WERI-Rb-1 (cell line): ENCODE data around the gene MRPS18A.
"Not testable (repeated sequence)": the region's sequence is repeated elsewhere in the genome, so short reads cannot be mapped to it uniquely, and the experiment has no call there.

ENCODE experiments used
- DNase-seq: peaks from one replicate; pipeline ENCODE4 v3.0.0-alpha.2; 2020
- H3K27ac ChIP-seq: fragments of 250-450 bp; sonication (Bioruptor Pico); 2 replicates; pipeline ENCODE4 v1.5.1; 2020; ENCODE audit warnings: mild to moderate bottlenecking, moderate library complexity
- H3K27me3 ChIP-seq: fragments of 250-450 bp; sonication (Bioruptor Pico); 2 replicates; pipeline ENCODE4 v1.5.1; 2021; ENCODE audit warnings: mild to moderate bottlenecking, low read depth, moderate library complexity; ENCODE audit not compliant: insufficient read depth, severe bottlenecking
- H3K36me3 ChIP-seq: fragments of 250-450 bp; sonication (Bioruptor Pico); 2 replicates; pipeline ENCODE4 v1.5.1; 2020; ENCODE audit warnings: mild to moderate bottlenecking, moderate library complexity
- H3K4me3 ChIP-seq: 2 replicates; pipeline ENCODE4 v1.5.1; 2011; ENCODE audit warnings: low read depth, mild to moderate bottlenecking, control low read depth, low read length
- H3K9me3 ChIP-seq: fragments of 250-450 bp; sonication (Bioruptor Pico); 2 replicates; pipeline ENCODE4 v1.5.1; 2021; ENCODE audit warnings: mild to moderate bottlenecking, moderate library complexity; ENCODE audit not compliant: severe bottlenecking
- CTCF ChIP-seq: IDR thresholded peaks from 2 replicates; pipeline ENCODE4 v1.5.1; 2011; ENCODE audit warnings: low read depth, mild to moderate bottlenecking, control low read depth, inconsistent platforms, low read length

Gene MRPS18A

DNA sequence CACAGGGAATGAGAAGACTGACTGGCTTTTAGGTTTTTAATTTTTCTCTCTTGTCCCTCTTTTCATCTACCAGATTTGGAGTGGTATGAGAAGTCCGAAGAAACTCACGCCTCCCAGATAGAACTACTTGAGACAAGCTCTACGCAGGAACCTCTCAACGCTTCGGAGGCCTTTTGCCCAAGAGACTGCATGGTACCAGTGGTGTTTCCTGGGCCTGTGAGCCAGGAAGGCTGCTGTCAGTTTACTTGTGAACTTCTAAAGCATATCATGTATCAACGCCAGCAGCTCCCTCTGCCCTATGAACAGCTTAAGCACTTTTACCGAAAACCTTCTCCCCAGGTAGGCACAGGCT, 51.3 kb downstream of the MRPS18A start:
- peaks cover 54% of the 10 kb centered on the region for H3K36me3 ChIP-seq
- TF ChIP-seq CTCF = no peak
- peak overlapping the region; percentile 54 for H3K4me3 ChIP-seq
- H3K9me3 ChIP-seq = no peaks in the 10 kb centered on the region
- peak overlapping the region; percentile 96 for H3K27ac ChIP-seq
- no peak for DNase-seq
- no peaks in the 10 kb centered on the region for H3K27me3 ChIP-seq

- Histone ChIP-seq H3K36me3 (peaks cover 48% of the 10 kb centered on the region), H3K9me3 (no peaks in the 10 kb centered on the region), H3K4me3 (peak within 1 kb of the TSS; percentile 54), H3K27me3 (no peaks in the 10 kb centered on the region), H3K27ac (peak within 1 kb of the TSS; percentile 96)
- DNase-seq = peak; percentile 96
- no peak for TF ChIP-seq CTCF
Measured at GRCh38 chr6:43635387-43636307, 51.9 kb downstream of the MRPS18A start, which contains the start of gene MAD2L1BP. TSS of gene MAD2L1BP (plus strand) at chr6:43635840. CDS start at chr6:43635876, 36 bp downstream.

DNA sequence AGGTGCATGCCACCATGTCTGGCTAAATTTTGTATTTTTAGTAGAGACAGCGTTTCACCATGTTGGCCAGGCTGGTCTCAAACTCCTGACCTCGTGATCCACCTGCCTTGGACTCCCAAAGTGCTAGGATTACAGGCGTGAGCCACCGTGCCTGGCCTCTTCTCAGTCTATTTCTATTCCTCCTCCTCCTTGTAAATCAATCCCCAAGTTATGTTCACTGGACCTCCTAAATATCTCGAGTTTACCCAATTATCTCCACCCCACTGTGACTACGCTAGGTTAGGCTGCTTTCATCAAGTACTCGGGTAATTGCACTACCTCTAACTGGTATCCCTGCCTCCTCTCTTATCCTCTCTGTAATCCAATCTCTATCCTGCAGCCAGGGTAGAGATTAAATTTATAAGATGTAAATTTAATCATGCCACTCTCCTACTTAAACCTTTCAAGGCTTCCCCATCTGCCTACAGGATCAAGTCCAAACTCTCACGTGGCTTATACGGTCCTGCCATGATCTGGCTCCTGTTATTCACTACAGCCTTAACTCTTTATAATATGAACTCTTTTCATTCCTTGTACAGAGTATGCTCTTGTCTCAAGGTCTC, 52.8 kb downstream of the MRPS18A start:
- Histone ChIP-seq H3K9me3 (no peaks in the 10 kb centered on the region), H3K4me3 (peak overlapping the region; percentile 54), H3K27ac (peak overlapping the region; percentile 96), H3K27me3 (no peaks in the 10 kb centered on the region), H3K36me3 (peaks cover 39% of the 10 kb centered on the region)
- TF ChIP-seq CTCF = no peak
- peak; percentile 86 for DNase-seq

GRCh38 chr6:43633002-43633401, 54.6 kb downstream of the MRPS18A start:
- DNase-seq, H3K4me3 ChIP-seq, H3K27me3 ChIP-seq, H3K27ac ChIP-seq, H3K9me3 ChIP-seq: not testable (repeated sequence)
- H3K36me3 ChIP-seq = peaks cover 24% of the 10 kb centered on the region

DNA sequence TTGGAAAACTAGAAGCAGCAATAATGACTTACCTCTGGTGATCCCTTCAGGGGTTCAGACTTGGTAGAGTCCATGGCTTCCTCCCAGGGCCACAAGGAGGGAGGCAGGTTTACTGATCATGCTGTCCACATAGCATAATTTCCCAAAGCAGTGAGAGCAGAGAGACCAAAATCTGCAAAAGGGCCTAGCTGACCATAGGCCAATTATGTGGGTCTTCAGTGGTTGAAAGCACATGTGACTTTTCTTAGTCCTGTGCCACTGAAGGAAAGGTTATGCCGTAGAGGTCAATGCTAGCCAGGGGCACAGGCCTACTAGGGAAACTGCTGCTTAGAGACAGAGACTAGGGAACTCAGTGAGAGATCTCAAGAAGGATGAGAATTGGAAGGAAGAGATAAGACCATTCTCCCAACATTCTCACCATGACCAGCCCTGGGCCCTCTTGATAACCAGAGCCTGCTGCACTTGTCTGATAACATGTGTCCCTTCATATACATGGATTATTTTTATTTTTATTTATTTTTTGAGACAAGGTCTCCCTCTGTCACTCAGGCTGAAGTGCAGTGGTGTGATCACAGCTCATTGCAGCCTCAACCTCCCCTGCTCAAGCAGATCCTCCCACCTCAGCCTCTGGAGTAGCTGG, 56.5 kb downstream of the MRPS18A start:
- no peak overlapping the region for H3K4me3 ChIP-seq
- H3K27me3 ChIP-seq = no peaks in the 10 kb centered on the region
- no peaks in the 10 kb centered on the region for H3K9me3 ChIP-seq
- H3K27ac ChIP-seq = 0 out of 2 replicates have a peak overlapping the region, but pooled peaks have one; percentile 8
- TF ChIP-seq CTCF = no peak
- no peak for DNase-seq
- H3K36me3 ChIP-seq = peaks cover 22% of the 10 kb centered on the region
